GM21367 (cell line): ENCODE data around the gene CRYGA.
"Not testable (repeated sequence)": the region's sequence is repeated elsewhere in the genome, so short reads cannot be mapped to it uniquely, and the experiment has no call there.

Experiments used
- ATAC-seq: cut with Tn5 transposase; IDR thresholded peaks from one replicate; pipeline ENCODE4 v1.9.1; 2021; ENCODE audit not compliant: unreplicated experiment

CRYGA gene

GRCh38 chr2:208127090-208127489 is 36.3 kb downstream of the CRYGA start:
- ATAC-seq: no peak

DNA sequence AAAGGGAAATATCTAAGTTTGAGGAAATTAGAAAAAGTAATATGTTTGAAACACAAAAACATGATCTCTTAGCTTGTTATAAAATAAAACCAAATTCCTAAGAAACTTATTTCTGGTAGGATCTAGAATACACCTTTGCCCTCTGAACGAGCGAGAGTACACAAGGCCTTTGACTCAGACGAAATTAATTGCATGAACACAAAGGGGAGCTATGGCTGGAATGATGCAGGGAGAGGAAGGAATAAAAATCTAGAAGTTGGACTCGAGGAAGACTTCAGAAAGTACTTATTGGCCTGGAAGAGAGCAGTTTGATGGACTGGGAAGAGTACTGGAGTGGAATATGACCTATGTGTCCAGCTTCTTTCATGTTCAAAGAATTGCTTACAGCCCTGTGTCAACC is 38.1 kb downstream of the CRYGA start:
- no peak for ATAC-seq

- not testable (repeated sequence) for ATAC-seq
These were observed 39.2 kb downstream of the CRYGA start, which contains the start of gene CRYGD for GRCh38 chr2:208124013-208124715. TSS of gene CRYGD (minus strand) at chr2:208124524. CDS start at chr2:208124473, 51 bp downstream.

DNA sequence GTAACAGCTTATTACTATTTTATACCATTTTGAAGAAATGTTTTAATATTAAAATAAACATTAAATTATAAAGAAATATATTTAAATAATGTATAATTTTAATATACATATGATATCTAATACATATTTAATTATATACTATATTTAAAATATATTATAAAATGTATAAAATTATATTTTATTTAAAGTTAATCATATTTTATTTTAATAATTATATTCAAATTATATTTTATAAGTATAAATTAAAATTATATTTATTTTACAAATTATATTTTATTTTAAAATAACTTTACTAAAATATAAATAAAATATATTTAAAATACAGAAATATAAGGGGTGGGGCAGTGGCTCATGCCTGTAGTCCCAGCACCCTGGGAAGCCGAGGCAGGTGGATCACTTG is 41.1 kb downstream of the CRYGA start:
- no peak for ATAC-seq

GRCh38 chr2:208118918-208119317 is 44.5 kb downstream of the CRYGA start:
- ATAC-seq: no peak

DNA sequence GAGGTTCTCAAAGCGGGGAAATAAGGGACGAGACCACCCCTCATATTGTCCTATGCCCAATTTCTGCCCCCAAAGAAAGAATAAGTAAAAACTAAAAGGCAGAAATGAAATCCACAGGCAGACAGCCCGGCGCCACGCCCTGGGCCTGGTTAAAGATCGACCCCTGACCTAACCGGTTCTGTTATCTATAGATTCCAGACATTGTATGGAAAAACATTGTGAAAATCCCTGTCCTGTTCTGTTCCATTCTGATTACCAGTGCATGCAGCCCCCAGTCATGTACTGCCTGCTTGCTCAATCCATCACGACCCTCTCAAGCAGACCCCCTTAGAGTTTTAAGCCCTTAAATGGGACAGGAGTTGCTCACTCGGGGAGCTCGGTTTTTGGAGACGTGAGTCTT is 46.0 kb downstream of the CRYGA start:
- ATAC-seq: not testable (repeated sequence)

- ATAC-seq: no peak
These were observed 50.4 kb downstream of the CRYGA start for GRCh38 chr2:208112969-208113368.

DNA sequence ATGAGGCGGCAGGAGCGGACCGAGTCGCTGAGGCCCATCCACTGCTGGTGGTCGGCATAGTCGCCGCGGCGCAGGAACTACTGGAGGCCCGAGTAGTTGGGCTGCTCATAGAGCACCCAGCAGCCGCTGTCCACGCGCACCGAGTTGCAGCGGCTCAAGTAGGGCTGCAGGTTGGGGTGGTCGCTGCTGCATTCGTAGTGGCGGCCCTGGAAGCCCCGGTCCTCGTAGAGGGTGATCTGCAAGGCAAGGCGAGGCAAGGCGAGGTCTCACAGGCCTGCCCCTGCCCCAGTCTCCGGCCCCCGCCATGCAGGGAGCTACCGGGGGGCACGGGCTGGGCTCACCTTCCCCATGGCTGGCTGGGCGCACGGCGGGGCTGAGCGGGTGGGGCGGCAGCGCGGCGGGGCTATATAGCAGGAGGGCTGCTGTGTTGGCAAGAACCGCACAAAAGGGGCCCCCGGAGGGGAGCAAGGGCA is 51.1 kb downstream of the CRYGA start:
- ATAC-seq: not testable (repeated sequence)
